Epidermal melanocyte (primary cell): Measurements from ENCODE around the gene TNN.
"Not testable (repeated sequence)": the region's sequence is repeated elsewhere in the genome, so short reads cannot be mapped to it uniquely, and the experiment has no call there.

Experiments
- DNase-seq: peaks from one replicate; pipeline ENCODE4 v3.0.0; 2011; ENCODE audit warnings: low spot score; ENCODE audit not compliant: insufficient read length

The TNN gene

GRCh38 chr1:175067362-175068106 lies at the start of gene TNN:
Gene TNN (plus strand): TSS chr1:175067833. CDS start chr1:175077419, 9,586 bp downstream.
- no peak for DNase-seq

GRCh38 chr1:175019524-175019923 lies 48.1 kb upstream of the TNN start:
- DNase-seq: no peak

- DNase-seq: peak; percentile 93
These were observed 44.4 kb upstream of the TNN start, which contains the start of gene MRPS14 for GRCh38 chr1:175023043-175023921. Gene MRPS14 (minus strand): TSS chr1:175023425. CDS start chr1:175023408, 17 bp downstream.

GRCh38 chr1:175023922-175024242 lies 43.8 kb upstream of the TNN start:
- not testable (repeated sequence) for DNase-seq

GRCh38 chr1:175024773-175025172 lies 42.9 kb upstream of the TNN start:
- no peak for DNase-seq

- no peak for DNase-seq
These were observed 33.7 kb upstream of the TNN start for GRCh38 chr1:175033953-175034352.

GRCh38 chr1:175034775-175035174 lies 32.9 kb upstream of the TNN start:
- no peak for DNase-seq

GRCh38 chr1:175035865-175036264 lies 31.8 kb upstream of the TNN start:
- DNase-seq: no peak

GRCh38 chr1:175036476-175036875 lies 31.2 kb upstream of the TNN start:
- DNase-seq: no peak

GRCh38 chr1:175037416-175037815 lies 30.2 kb upstream of the TNN start:
- DNase-seq: no peak

- no peak for DNase-seq
These were observed 27.2 kb upstream of the TNN start for GRCh38 chr1:175040324-175040879.

GRCh38 chr1:175042650-175043049 lies 25.0 kb upstream of the TNN start:
- DNase-seq: no peak

- DNase-seq: no peak
These were observed 23.8 kb upstream of the TNN start for GRCh38 chr1:175043824-175044223.

GRCh38 chr1:175044591-175044990 lies 23.0 kb upstream of the TNN start:
- DNase-seq: not testable (repeated sequence)

GRCh38 chr1:175045097-175045496 lies 22.5 kb upstream of the TNN start:
- DNase-seq: no peak

GRCh38 chr1:175045519-175045918 lies 22.1 kb upstream of the TNN start:
- DNase-seq: no peak

- no peak for DNase-seq
These were observed 16.6 kb upstream of the TNN start for GRCh38 chr1:175050992-175051391.

- DNase-seq: no peak
These were observed 12.9 kb upstream of the TNN start for GRCh38 chr1:175054736-175055135.

- no peak for DNase-seq
These were observed 5.3 kb upstream of the TNN start for GRCh38 chr1:175062339-175062738.

- DNase-seq: no peak
These were observed 4.8 kb upstream of the TNN start for GRCh38 chr1:175062858-175063257.

- no peak for DNase-seq
These were observed 3.2 kb downstream of the TNN start for GRCh38 chr1:175070818-175071217.

- no peak for DNase-seq
These were observed 3.8 kb downstream of the TNN start for GRCh38 chr1:175071276-175071943.
